ENCODE data around the gene ATP8B2.

- TF ChIP-seq POLR2AphosphoS5 (IDR thresholded peaks at IDR 0.05; ENCODE audit: low read depth, low read length) (no peak), POLR2A (IDR thresholded peaks at IDR 0.05; ENCODE audit: low read depth, low read length) (no peak)
Measured at GRCh38 chr1:154352245-154352580, 26.9 kb downstream of the ATP8B2 start.

Measured in GM12892 (cell line).